Upper lobe of left lung (tissue), 6 donors: ENCODE results near the gene PDS5A. TPM values are rescaled to one million over a fixed set of nuclear protein-coding genes. Genes with fewer than 3 reads are reported as not detected.
"Not testable (repeated sequence)": the region's sequence is repeated elsewhere in the genome, so short reads cannot be mapped to it uniquely, and the experiment has no call there.

Experiments
- ATAC-seq, 2 donors: fragments of 200-7000 bp; cut with Tn5 transposase; one replicate each; pipeline ENCODE4 v1.9.1; 2022; ENCODE audit warnings: mild to moderate bottlenecking in 2 of 2, moderate library complexity in 2 of 2; ENCODE audit not compliant: low FRiP score in 2 of 2
- DNase-seq, 2 donors: peaks; one replicate each; pipeline ENCODE4 v3.0.0-alpha.2; 2019 to 2020
- H3K27ac ChIP-seq, 4 donors: fragments of 200-600 bp; sonication (generic); one replicate each; pipeline ENCODE4 v1.5.1; 2016 to 2019
- H3K27me3 ChIP-seq, 4 donors: fragments of 200-600 bp; sonication (generic); one replicate each; pipeline ENCODE4 v1.5.1; 2017 to 2019
- H3K36me3 ChIP-seq, 4 donors: fragments of 200-600 bp; sonication (generic); one replicate each; pipeline ENCODE4 v1.5.1; 2016 to 2019
- H3K4me1 ChIP-seq, 4 donors: fragments of 200-600 bp; sonication (generic); one replicate each; pipeline ENCODE4 v1.5.1; 2018 to 2019
- H3K4me3 ChIP-seq, 4 donors: fragments of 200-600 bp; sonication (generic); one replicate each; pipeline ENCODE4 v1.5.1; 2017 to 2019; ENCODE audit warnings: mild to moderate bottlenecking in 2 of 4, moderate library complexity in 1 of 4
- H3K9me3 ChIP-seq, 4 donors: fragments of 200-600 bp; sonication (generic); one replicate each; pipeline ENCODE4 v1.5.1; 2018 to 2019
- EP300 ChIP-seq, 4 donors: sonication (generic); formaldehyde crosslinking; IDR thresholded peaks; one replicate each; pipeline ENCODE4 v1.5.1; 2017; ENCODE audit warnings: antibody characterized with exemption in 4 of 4, control low read depth in 2 of 4
- POLR2A ChIP-seq, 4 donors: fragments of 450-650 bp; IDR thresholded peaks; one replicate each; pipeline ENCODE4 v1.5.1; 2016 to 2017; ENCODE audit warnings: antibody characterized with exemption in 4 of 4, mild to moderate bottlenecking in 2 of 4
- POLR2AphosphoS5 ChIP-seq, 2 donors: sonication (generic); formaldehyde crosslinking; IDR thresholded peaks; one replicate each; pipeline ENCODE4 v1.5.1; 2017; ENCODE audit warnings: antibody characterized with exemption in 2 of 2
- WGBS, 2 donors: methylation state at CpG; one replicate each; pipeline ENCODE4 v1.1.5; 2017 to 2018; 5-methylcytosine and 5-hydroxymethylcytosine counted together
- total RNA-seq, 6 donors: library from RNA; depleted of rRNA in 4 of 6; stranded (reverse); fragments of >200 nt in 4 of 6; gene quantifications; one replicate each; pipeline versions ENCODE4 v1.1.0 to v1.2.1, GENCODE V29; 2016 to 2021
- TF ChIP-seq, protein P1 (sequence below), 6 experiments: fragments of 450-650 bp in 4 of 6; fragments of 200-600 bp in 2 of 6; sonication (generic) in 2 of 6; IDR thresholded peaks; one replicate each; pipeline ENCODE4 v1.5.1; 2016 to 2019; ENCODE audit warnings: antibody characterized with exemption in 6 of 6
- donor health status: DM: no; HTN: no; CAD: no; lungs with moderate emphysema.
- donor health status: DM: no; HTN: yes; CAD: no; lungs with severe emphysema.

PDS5A gene
- total RNA-seq, 6 donors from 2014 or later = 40.3 to 112 (median 69.6) TPM

DNA sequence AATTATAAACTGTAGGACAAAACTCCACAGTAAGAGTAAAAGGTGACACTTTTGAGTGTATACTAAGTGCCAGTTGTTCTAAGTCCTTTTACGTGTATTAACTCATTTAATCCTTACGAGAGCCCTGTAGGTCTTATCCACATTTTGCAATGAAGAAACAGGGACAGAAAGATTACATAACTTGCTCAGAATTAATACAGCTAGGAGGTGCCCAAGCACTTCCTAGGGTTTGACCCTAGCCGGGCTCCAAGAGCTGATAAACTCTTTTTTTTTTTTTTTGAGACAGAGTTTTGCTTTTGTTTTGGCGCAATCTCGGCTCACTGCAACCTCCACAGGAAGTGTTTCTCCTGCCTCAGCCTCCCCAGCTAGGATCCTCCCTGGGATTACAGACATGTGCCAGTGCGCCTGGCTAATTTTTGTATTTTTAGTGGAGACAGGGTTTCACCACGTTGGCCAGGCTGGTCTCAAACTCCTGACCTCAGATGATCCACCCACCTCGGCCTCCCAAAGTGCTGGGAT is 169.4 kb downstream of the PDS5A start:
- no peaks in the 10 kb centered on the region for H3K9me3 ChIP-seq
- no peaks in the 10 kb centered on the region for H3K27me3 ChIP-seq
- H3K27ac ChIP-seq = no peak overlapping the region
- H3K4me3 ChIP-seq = no peak overlapping the region
- H3K36me3 ChIP-seq = no peaks in the 10 kb centered on the region
- WGBS, 2 donors = 68 to 69% methylated on average over 8 of the region's 8 CpGs
- TF ChIP-seq, protein P1, sequence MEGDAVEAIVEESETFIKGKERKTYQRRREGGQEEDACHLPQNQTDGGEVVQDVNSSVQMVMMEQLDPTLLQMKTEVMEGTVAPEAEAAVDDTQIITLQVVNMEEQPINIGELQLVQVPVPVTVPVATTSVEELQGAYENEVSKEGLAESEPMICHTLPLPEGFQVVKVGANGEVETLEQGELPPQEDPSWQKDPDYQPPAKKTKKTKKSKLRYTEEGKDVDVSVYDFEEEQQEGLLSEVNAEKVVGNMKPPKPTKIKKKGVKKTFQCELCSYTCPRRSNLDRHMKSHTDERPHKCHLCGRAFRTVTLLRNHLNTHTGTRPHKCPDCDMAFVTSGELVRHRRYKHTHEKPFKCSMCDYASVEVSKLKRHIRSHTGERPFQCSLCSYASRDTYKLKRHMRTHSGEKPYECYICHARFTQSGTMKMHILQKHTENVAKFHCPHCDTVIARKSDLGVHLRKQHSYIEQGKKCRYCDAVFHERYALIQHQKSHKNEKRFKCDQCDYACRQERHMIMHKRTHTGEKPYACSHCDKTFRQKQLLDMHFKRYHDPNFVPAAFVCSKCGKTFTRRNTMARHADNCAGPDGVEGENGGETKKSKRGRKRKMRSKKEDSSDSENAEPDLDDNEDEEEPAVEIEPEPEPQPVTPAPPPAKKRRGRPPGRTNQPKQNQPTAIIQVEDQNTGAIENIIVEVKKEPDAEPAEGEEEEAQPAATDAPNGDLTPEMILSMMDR (IDR thresholded peaks at IDR 0.05) = no peak
- TF ChIP-seq EP300 (IDR thresholded peaks at IDR 0.05) (no peak), POLR2A (IDR thresholded peaks at IDR 0.05) (no peak), POLR2AphosphoS5 (IDR thresholded peaks at IDR 0.05) (no peak)
- DNase-seq = no peak
- no peaks in the 10 kb centered on the region for H3K4me1 ChIP-seq
- no peak for ATAC-seq

DNA sequence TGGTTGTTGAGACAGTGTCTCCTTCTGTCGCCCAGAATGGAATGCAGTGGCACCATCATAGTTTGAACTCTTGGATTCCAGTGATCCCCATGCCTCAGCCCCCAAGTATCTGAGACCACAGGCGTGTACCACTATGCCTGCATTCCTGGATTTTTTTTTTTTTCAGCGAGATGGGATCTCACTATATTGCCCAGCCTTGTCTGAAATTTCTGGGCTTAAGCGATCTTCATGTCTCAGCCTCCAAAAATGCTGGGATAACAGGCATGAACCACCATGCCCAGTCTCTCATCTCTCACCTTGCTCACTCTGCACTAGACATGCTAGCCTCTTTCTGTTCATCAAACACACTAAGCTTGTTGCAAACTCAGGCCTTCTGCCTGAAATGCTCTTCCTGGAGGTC is 175.7 kb downstream of the PDS5A start:
- ATAC-seq = no peak
- no peak for TF ChIP-seq EP300 (IDR thresholded peaks at IDR 0.05)
- no peak overlapping the region for H3K27ac ChIP-seq
- no peaks in the 10 kb centered on the region for H3K4me1 ChIP-seq
- 61 to 80% methylated on average over 4 of the region's 4 CpGs for WGBS, 2 donors
- no peaks in the 10 kb centered on the region for H3K9me3 ChIP-seq
- DNase-seq = no peak
- no peaks in the 10 kb centered on the region for H3K36me3 ChIP-seq
- H3K27me3 ChIP-seq = no peaks in the 10 kb centered on the region
- H3K4me3 ChIP-seq = no peak overlapping the region

DNA sequence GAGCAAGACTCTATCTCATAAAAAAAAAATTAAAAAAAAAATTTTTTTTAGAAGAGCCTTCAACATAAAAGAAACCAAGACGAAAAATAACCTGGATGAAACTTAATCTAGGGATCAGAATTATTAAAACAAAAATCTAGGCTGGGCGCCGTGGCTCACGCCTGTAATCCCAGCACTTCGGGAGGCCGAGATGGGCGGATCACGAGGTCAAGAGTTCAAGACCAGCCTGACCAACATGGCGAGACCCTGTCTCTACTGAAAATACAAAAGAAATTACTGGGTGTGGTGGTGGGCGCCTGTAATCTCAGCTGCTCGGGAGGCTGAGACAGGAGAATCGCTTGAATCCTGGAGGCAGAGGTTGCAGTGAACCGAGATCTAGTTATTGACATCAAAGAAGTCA is 184.7 kb downstream of the PDS5A start:
- H3K36me3 ChIP-seq, DNase-seq, H3K9me3 ChIP-seq, H3K4me3 ChIP-seq, H3K27me3 ChIP-seq, H3K27ac ChIP-seq, ATAC-seq, H3K4me1 ChIP-seq: not testable (repeated sequence)
- 94 to 96% methylated on average over 13 of the region's 13 CpGs for WGBS, 2 donors

DNA sequence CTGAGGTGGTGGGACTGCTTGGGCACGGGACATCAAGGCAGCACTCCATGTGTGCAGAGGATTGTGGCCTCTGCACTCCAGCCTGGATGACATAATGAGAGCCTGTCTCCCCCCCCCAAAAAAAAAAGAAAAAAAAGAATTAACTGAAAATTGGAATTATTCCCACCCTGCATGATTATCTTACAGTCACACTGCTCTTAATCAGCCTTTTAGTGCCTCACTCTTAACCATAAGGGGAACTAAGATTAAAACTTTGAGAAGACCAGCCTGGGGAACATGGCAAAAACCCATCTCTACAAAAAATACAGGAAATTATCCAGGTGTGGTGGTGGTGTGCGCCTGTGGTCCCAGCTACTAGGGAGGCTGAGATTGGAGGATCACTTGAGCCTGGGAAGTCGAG is 185.2 kb downstream of the PDS5A start:
- H3K9me3 ChIP-seq = no peaks in the 10 kb centered on the region
- no peak for ATAC-seq
- no peaks in the 10 kb centered on the region for H3K27me3 ChIP-seq
- no peak overlapping the region for H3K4me3 ChIP-seq
- H3K27ac ChIP-seq = no peak overlapping the region
- DNase-seq = no peak
- WGBS, 2 donors = 77 to 80% methylated on average over 3 of the region's 3 CpGs
- TF ChIP-seq POLR2AphosphoS5 (IDR thresholded peaks at IDR 0.05) = no peak
- H3K36me3 ChIP-seq = no peaks in the 10 kb centered on the region
- no peaks in the 10 kb centered on the region for H3K4me1 ChIP-seq

DNA sequence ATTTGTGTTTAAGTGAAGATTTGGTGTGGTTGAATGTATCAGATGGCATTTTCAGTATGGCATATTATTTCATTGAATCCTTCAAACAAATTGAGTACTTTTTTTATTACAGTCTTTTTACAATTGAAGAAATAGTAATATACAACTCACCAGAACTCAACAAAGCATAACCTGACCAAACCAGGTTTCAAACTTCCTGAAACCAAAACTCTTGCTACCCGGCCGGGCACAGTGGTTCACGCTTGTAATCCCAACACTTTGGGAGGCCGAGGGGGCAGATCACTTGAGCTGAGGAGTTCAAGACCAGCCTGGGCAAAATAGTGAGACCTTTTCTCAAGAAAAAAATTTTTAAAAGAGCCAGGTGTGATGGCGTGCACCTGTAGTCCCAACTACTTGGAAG is 185.6 kb downstream of the PDS5A start:
- ATAC-seq (no peak), DNase-seq (no peak)
- H3K4me1 ChIP-seq = no peaks in the 10 kb centered on the region
- TF ChIP-seq POLR2AphosphoS5 (IDR thresholded peaks at IDR 0.05) = no peak
- no peak for TF ChIP-seq EP300 (IDR thresholded peaks at IDR 0.05)
- TF ChIP-seq, protein P1 (IDR thresholded peaks at IDR 0.05) = no peak
- TF ChIP-seq POLR2A (IDR thresholded peaks at IDR 0.05) = no peak
- H3K27me3 ChIP-seq = no peaks in the 10 kb centered on the region
- no peaks in the 10 kb centered on the region for H3K9me3 ChIP-seq
- no peaks in the 10 kb centered on the region for H3K36me3 ChIP-seq
- WGBS, 2 donors = 86 to 91% methylated on average over 5 of the region's 5 CpGs
- no peak overlapping the region for H3K4me3 ChIP-seq
- no peak overlapping the region for H3K27ac ChIP-seq

DNA sequence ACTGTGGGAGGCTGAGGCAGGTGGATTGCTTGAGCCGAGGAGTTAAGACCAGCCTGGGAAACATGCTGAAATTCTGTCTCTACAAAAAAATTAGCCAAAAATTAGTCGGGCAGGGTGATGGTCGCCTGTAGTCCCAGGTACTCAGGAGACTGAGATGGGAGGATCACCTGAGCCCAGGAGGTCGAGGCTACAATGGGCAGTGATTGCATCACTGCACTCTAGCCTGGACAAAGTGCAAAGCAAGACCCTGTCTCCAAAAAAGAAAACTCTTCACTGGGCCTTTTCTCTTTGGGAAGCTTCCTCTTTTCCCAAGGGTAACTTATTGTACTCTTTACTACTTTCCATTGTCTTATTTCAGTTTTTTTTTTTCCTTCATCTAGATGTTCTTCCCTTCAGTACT is 190.9 kb downstream of the PDS5A start:
- no peaks in the 10 kb centered on the region for H3K27me3 ChIP-seq
- no peak overlapping the region for H3K27ac ChIP-seq
- no peak overlapping the region for H3K4me3 ChIP-seq
- peaks cover 0 to 1% (median 0%) of the 10 kb centered on the region in 4 donors for H3K36me3 ChIP-seq
- H3K4me1 ChIP-seq = no peaks in the 10 kb centered on the region
- DNase-seq (no peak), ATAC-seq (no peak)
- WGBS, 2 donors = 76 to 94% methylated on average over 4 of the region's 4 CpGs
- H3K9me3 ChIP-seq = no peaks in the 10 kb centered on the region
- no peak for TF ChIP-seq POLR2AphosphoS5 (IDR thresholded peaks at IDR 0.05)
- TF ChIP-seq POLR2A (IDR thresholded peaks at IDR 0.05) = no peak
- TF ChIP-seq, protein P1 (IDR thresholded peaks at IDR 0.05) = no peak
- TF ChIP-seq EP300 (IDR thresholded peaks at IDR 0.05) = no peak
